OCI-LY3 (cell line): ENCODE data around the gene AFTPH.
A peak's percentile ranks its signal among the peaks of the same experiment; 100 is the strongest.
"Not testable (repeated sequence)": the region's sequence is repeated elsewhere in the genome, so short reads cannot be mapped to it uniquely, and the experiment has no call there.

ENCODE experiments used
- H2AFZ ChIP-seq: fragments of 200-600, 300-600 bp; shearing (Covaris generic); 2 replicates; pipeline ENCODE4 v1.6.0; 2014; ENCODE audit warnings: antibody characterized with exemption, low read depth, low read length
- H3K27ac ChIP-seq: fragments of 200-600, 300-600 bp; sonication (generic); 2 replicates; pipeline ENCODE4 v1.5.1; 2014; ENCODE audit warnings: mild to moderate bottlenecking, low read length, moderate library complexity, mixed read lengths
- H3K27me3 ChIP-seq: fragments of 200-600, 300-600 bp; sonication (generic); 2 replicates; pipeline ENCODE4 v1.6.1; 2014; ENCODE audit warnings: low read depth, low read length, mixed read lengths
- H3K36me3 ChIP-seq: fragments of 200-600, 300-600 bp; sonication (generic); replicated peaks from 2 replicates; pipeline ENCODE3; 2014; ENCODE audit warnings: low read depth, low read length, mixed read lengths
- H3K4me1 ChIP-seq: fragments of 300-600, 200-600 bp; sonication (generic); 2 replicates; pipeline ENCODE4 v1.6.1; 2014; ENCODE audit warnings: low read length, mixed read lengths
- H3K4me2 ChIP-seq: fragments of 200-600, 300-600 bp; sonication (generic); 2 replicates; pipeline ENCODE4 v1.6.1; 2014; ENCODE audit warnings: low read length, mixed read lengths
- H3K4me3 ChIP-seq: fragments of 300-600, 200-600 bp; sonication (generic); 2 replicates; pipeline ENCODE4 v1.5.1; 2014; ENCODE audit warnings: antibody characterized with exemption, mild to moderate bottlenecking, low read length, moderate library complexity
- H3K79me2 ChIP-seq: fragments of 300-600, 200-600 bp; shearing (Covaris generic); 2 replicates; pipeline ENCODE4 v1.6.1; 2014; ENCODE audit warnings: mild to moderate bottlenecking, low read length, mixed read lengths
- H3K9ac ChIP-seq: fragments of 300-600, 200-600 bp; shearing (Covaris generic); 2 replicates; pipeline ENCODE4 v1.6.0; 2014; ENCODE audit warnings: mild to moderate bottlenecking, low read length, moderate library complexity
- H3K9me3 ChIP-seq: fragments of 200-600, 300-600 bp; shearing (Covaris generic); 2 replicates; pipeline ENCODE4 v1.6.1; 2014; ENCODE audit warnings: low read length, mixed read lengths; ENCODE audit not compliant: insufficient read depth
- H4K20me1 ChIP-seq: fragments of 200-600, 300-600 bp; sonication (generic); 2 replicates; pipeline ENCODE4 v1.6.1; 2016; ENCODE audit warnings: low read length, mixed read lengths; ENCODE audit not compliant: insufficient read depth
- CTCF ChIP-seq: fragments of 200-600, 300-600 bp; sonication (generic); IDR thresholded peaks from 2 replicates; pipeline ENCODE4 v1.5.1; 2014; ENCODE audit warnings: antibody characterized with exemption, low read length, low read depth
- EZH2phosphoT487 ChIP-seq: fragments of 200-600 bp; shearing (Covaris generic); IDR thresholded peaks from 2 replicates; pipeline ENCODE4 v1.6.1; 2018; ENCODE audit warnings: antibody characterized with exemption, mixed run types, low read depth

AFTPH gene

GRCh38 chr2:64524604-64525316 lies 632 bp downstream of the AFTPH start:
- TF ChIP-seq EZH2phosphoT487 (no peak), CTCF (no peak)
- peak overlapping the region; percentile 95 for H3K27ac ChIP-seq
- H3K4me2 ChIP-seq = peak overlapping the region; percentile 86
- peaks cover 33% of the 10 kb centered on the region for H4K20me1 ChIP-seq
- peak overlapping the region; percentile 90 for H3K9ac ChIP-seq
- H3K27me3 ChIP-seq = no peaks in the 10 kb centered on the region
- H2AFZ ChIP-seq = no peak overlapping the region
- H3K4me1 ChIP-seq = peaks cover 23% of the 10 kb centered on the region
- H3K36me3 ChIP-seq = peaks cover 23% of the 10 kb centered on the region
- H3K9me3 ChIP-seq = no peaks in the 10 kb centered on the region
- H3K4me3 ChIP-seq = peak overlapping the region; percentile 89
- H3K79me2 ChIP-seq = peaks cover 56% of the 10 kb centered on the region

- Histone ChIP-seq H3K4me1 (peaks cover 23% of the 10 kb centered on the region), H3K9me3 (no peaks in the 10 kb centered on the region), H3K27me3 (no peaks in the 10 kb centered on the region), H3K4me3 (peak overlapping the region; percentile 89), H3K9ac (peak overlapping the region; percentile 90), H3K36me3 (peaks cover 27% of the 10 kb centered on the region), H3K27ac (peak overlapping the region; percentile 95), H4K20me1 (peaks cover 38% of the 10 kb centered on the region), H3K79me2 (peaks cover 61% of the 10 kb centered on the region), H3K4me2 (peak overlapping the region; percentile 86), H2AFZ (no peak overlapping the region)
- TF ChIP-seq CTCF (no peak), EZH2phosphoT487 (no peak)
Measured at GRCh38 chr2:64525317-64525613, 1.1 kb downstream of the AFTPH start.

GRCh38 chr2:64526034-64526433 lies 1.9 kb downstream of the AFTPH start:
- H3K27ac ChIP-seq = peak overlapping the region; percentile 95
- peak overlapping the region; percentile 90 for H3K9ac ChIP-seq
- H3K4me1 ChIP-seq = peaks cover 27% of the 10 kb centered on the region
- H3K4me3 ChIP-seq = peak overlapping the region; percentile 89
- H3K4me2 ChIP-seq = peak overlapping the region; percentile 86
- peaks cover 69% of the 10 kb centered on the region for H3K79me2 ChIP-seq
- H2AFZ ChIP-seq = no peak overlapping the region
- H3K36me3 ChIP-seq = peaks cover 30% of the 10 kb centered on the region
- no peaks in the 10 kb centered on the region for H3K27me3 ChIP-seq
- no peaks in the 10 kb centered on the region for H3K9me3 ChIP-seq
- peaks cover 45% of the 10 kb centered on the region for H4K20me1 ChIP-seq
- TF ChIP-seq CTCF (no peak), EZH2phosphoT487 (no peak)

GRCh38 chr2:64530946-64531345 lies 6.8 kb downstream of the AFTPH start:
- not testable (repeated sequence) for H3K9me3 ChIP-seq, H2AFZ ChIP-seq, H3K4me2 ChIP-seq, H3K27me3 ChIP-seq, H3K27ac ChIP-seq, H3K9ac ChIP-seq, H3K4me3 ChIP-seq
- Histone ChIP-seq H3K4me1 (peaks cover 60% of the 10 kb centered on the region), H3K36me3 (peaks cover 26% of the 10 kb centered on the region), H4K20me1 (peaks cover 92% of the 10 kb centered on the region), H3K79me2 (peaks cover 100% of the 10 kb centered on the region)

GRCh38 chr2:64532030-64532429 lies 7.9 kb downstream of the AFTPH start:
- no peak overlapping the region for H3K4me2 ChIP-seq
- no peak for TF ChIP-seq CTCF
- no peak for TF ChIP-seq EZH2phosphoT487
- H3K9me3 ChIP-seq = no peaks in the 10 kb centered on the region
- peaks cover 55% of the 10 kb centered on the region for H3K4me1 ChIP-seq
- peaks cover 93% of the 10 kb centered on the region for H4K20me1 ChIP-seq
- H3K27ac ChIP-seq = no peak overlapping the region
- H3K9ac ChIP-seq = no peak overlapping the region
- peaks cover 100% of the 10 kb centered on the region for H3K79me2 ChIP-seq
- no peaks in the 10 kb centered on the region for H3K27me3 ChIP-seq
- H2AFZ ChIP-seq = no peak overlapping the region
- peaks cover 23% of the 10 kb centered on the region for H3K36me3 ChIP-seq
- H3K4me3 ChIP-seq = no peak overlapping the region
